HCT116 (cell line): ENCODE measurements around the gene ELP5. TPM values are rescaled to one million over a fixed set of nuclear protein-coding genes. Genes with fewer than 3 reads are reported as not detected.

Source experiments
- ATAC-seq: fragments of 200-7000 bp; cut with Tn5 transposase; 2 replicates; pipeline ENCODE4 v1.9.1; 2020; ENCODE audit warnings: mild to moderate bottlenecking, moderate library complexity
- BruUV-seq: library from RNA; stranded (reverse); fragments of 400-500 nt; replicated peaks from 2 replicates; lab custom pipeline; 2021; lab: Mats Ljungman, UMichigan
- CTCF ChIA-PET: fragments of 300-600 bp; sonication (Branson Sonifier 250); formaldehyde crosslinking; loops from one replicate; lab custom pipeline; 2021; ENCODE audit warnings: antibody characterized with exemption; lab: Charles Lee
- POLR2A ChIA-PET: fragments of 300-600, 350-600 bp; sonication (Branson Sonifier 250); formaldehyde crosslinking; loops from one replicate; lab custom pipeline; 2021; ENCODE audit warnings: antibody characterized with exemption; lab: Charles Lee
- RAD21 ChIA-PET, 2 experiments: fragments of 300-600 bp; sonication (Branson Sonifier 250); formaldehyde crosslinking; loops; one replicate each; lab custom pipeline; 2023; ENCODE audit warnings: low total read pairs in 2 of 2; ENCODE audit not compliant: uncharacterized antibody in 2 of 2, unreplicated experiment in 2 of 2, low non-redundant PET in 1 of 2; lab: Charles Lee
- DNase-seq: peaks from one replicate; pipeline ENCODE4 v3.0.0-alpha.2; 2010; ENCODE audit warnings: low read depth, low spot score
- H2AFZ ChIP-seq: fragments of 200-600 bp; shearing (Covaris generic), sonication (generic); 2 replicates; pipeline ENCODE4 v1.6.1; 2017; ENCODE audit warnings: low read depth, mixed run types, mixed read lengths, antibody characterized with exemption, low read length; ENCODE audit not compliant: poor library complexity, severe bottlenecking
- H3K27ac ChIP-seq: 2 replicates; pipeline ENCODE4 v1.5.1; 2012; ENCODE audit warnings: low read depth, low read length
- H3K27me3 ChIP-seq: fragments of 200-600 bp; sonication (generic); 2 replicates; pipeline ENCODE4 v1.6.1; 2016; ENCODE audit warnings: mixed run types, low read length, mixed read lengths; ENCODE audit not compliant: insufficient read depth
- H3K36me3 ChIP-seq, 2 experiments: fragments of 200-500 bp in 1 of 2; fragments of 200-600 bp in 1 of 2; sonication (Bioruptor generic) in 1 of 2; sonication (generic) in 1 of 2; 2 replicates each; pipeline versions ENCODE4 v1.5.1 to v1.6.1; 2014 to 2016; ENCODE audit warnings: low read length in 2 of 2, inconsistent platforms in 1 of 2, mixed read lengths in 1 of 2, mixed run types in 1 of 2; ENCODE audit not compliant: insufficient read depth in 2 of 2, control insufficient read depth in 1 of 2
- H3K4me1 ChIP-seq, 2 experiments: fragments of 200-600 bp in 1 of 2; sonication (generic) in 1 of 2; 2 replicates each; pipeline versions ENCODE4 v1.5.1 to v1.6.1; 2012 to 2017; ENCODE audit warnings: low read length in 2 of 2, inconsistent platforms in 1 of 2, mild to moderate bottlenecking in 1 of 2, mixed read lengths in 1 of 2, mixed run types in 1 of 2, moderate library complexity in 1 of 2; ENCODE audit not compliant: insufficient read depth in 2 of 2, control insufficient read depth in 1 of 2
- H3K4me2 ChIP-seq: fragments of 200-600 bp; sonication (generic); 2 replicates; pipeline ENCODE4 v1.6.1; 2017; ENCODE audit warnings: mixed run types, low read length, mixed read lengths
- H3K4me3 ChIP-seq, 2 experiments: fragments of 200-600 bp in 1 of 2; sonication (generic) in 1 of 2; replicated peaks in 1 of 2; 2 replicates each; pipeline ENCODE4 v1.5.1; 2011 to 2016; ENCODE audit warnings: low read length in 2 of 2, control low read depth in 1 of 2, low read depth in 1 of 2, mild to moderate bottlenecking in 1 of 2, mixed read lengths in 1 of 2, mixed run types in 1 of 2
- H3K79me2 ChIP-seq: fragments of 200-600 bp; sonication (generic); 2 replicates; pipeline ENCODE4 v1.6.1; 2017; ENCODE audit warnings: mild to moderate bottlenecking, mixed run types, low read length, moderate library complexity, mixed read lengths; ENCODE audit not compliant: insufficient read depth
- H3K9ac ChIP-seq: fragments of 200-600 bp; sonication (generic); 2 replicates; pipeline ENCODE4 v1.6.1; 2016; ENCODE audit warnings: low read length, mixed read lengths
- H3K9me2 ChIP-seq: fragments of 200-600 bp; sonication (generic), shearing (Covaris generic); 2 replicates; pipeline ENCODE4 v1.6.1; 2017; ENCODE audit warnings: mixed run types, mild to moderate bottlenecking, moderate library complexity; ENCODE audit not compliant: insufficient read depth
- H3K9me3 ChIP-seq, 2 experiments: fragments of 200-500 bp in 1 of 2; fragments of 200-600 bp in 1 of 2; sonication (Bioruptor generic) in 1 of 2; sonication (generic) in 1 of 2; 2 replicates each; pipeline ENCODE4 v1.6.1; 2014 to 2017; ENCODE audit warnings: low read length in 2 of 2, mixed read lengths in 2 of 2, inconsistent platforms in 1 of 2, low read depth in 1 of 2, mild to moderate bottlenecking in 1 of 2, mixed run types in 1 of 2, moderate library complexity in 1 of 2; ENCODE audit not compliant: control insufficient read depth in 1 of 2, insufficient read depth in 1 of 2
- H4K20me1 ChIP-seq: fragments of 200-600 bp; sonication (generic), shearing (Covaris generic); 2 replicates; pipeline ENCODE4 v1.6.1; 2017; ENCODE audit warnings: mixed run types, mild to moderate bottlenecking, moderate library complexity; ENCODE audit not compliant: insufficient read depth
- CBX3 ChIP-seq: IDR thresholded peaks from 2 replicates; pipeline ENCODE4 v1.6.1; 2012; ENCODE audit warnings: low read depth
- CTCF ChIP-seq, 3 experiments: fragments of 200-600 bp in 1 of 3; sonication (generic) in 1 of 3; IDR thresholded peaks in 2 of 3; conservative IDR thresholded peaks in 1 of 3; 2 replicates each; pipeline ENCODE4 v1.5.1; 2012 to 2017; ENCODE audit warnings: low read depth in 2 of 3, low read length in 2 of 3, antibody characterized with exemption in 1 of 3, borderline replicate concordance in 1 of 3, control low read depth in 1 of 3, mild to moderate bottlenecking in 1 of 3, mixed read lengths in 1 of 3, mixed run types in 1 of 3, moderate library complexity in 1 of 3; ENCODE audit not compliant: insufficient read depth in 1 of 3
- EGR1 ChIP-seq: IDR thresholded peaks from 2 replicates; pipeline ENCODE4 v1.6.1; 2012; ENCODE audit warnings: low read depth
- EZH2 ChIP-seq: fragments of 200-600 bp; sonication (generic); IDR thresholded peaks from 2 replicates; pipeline ENCODE4 v1.6.1; 2017; ENCODE audit warnings: antibody characterized with exemption, mixed run types
- EZH2phosphoT487 ChIP-seq: fragments of 200-600 bp; IDR thresholded peaks from 2 replicates; pipeline ENCODE4 v1.6.1; 2018; ENCODE audit warnings: antibody characterized with exemption, borderline replicate concordance
- FOSL1 ChIP-seq: IDR thresholded peaks from 2 replicates; pipeline ENCODE4 v1.6.1; 2012; ENCODE audit warnings: low read depth
- JUND ChIP-seq: IDR thresholded peaks from 2 replicates; pipeline ENCODE4 v1.6.1; 2012
- MAX ChIP-seq: IDR thresholded peaks from 2 replicates; pipeline ENCODE4 v1.6.1; 2012
- POLR2A ChIP-seq: IDR thresholded peaks from 2 replicates; pipeline ENCODE4 v1.7.0; 2011; ENCODE audit warnings: borderline replicate concordance; ENCODE audit not compliant: insufficient read depth, insufficient read length; ENCODE audit errors: extremely low read depth
- POLR2AphosphoS5 ChIP-seq: IDR thresholded peaks from 2 replicates; pipeline ENCODE4 v1.6.1; 2011; ENCODE audit warnings: mild to moderate bottlenecking, low read depth, low read length, moderate library complexity
- SIN3A ChIP-seq: IDR thresholded peaks from 2 replicates; pipeline ENCODE4 v1.6.1; 2012; ENCODE audit warnings: low read depth
- SP1 ChIP-seq: IDR thresholded peaks from 2 replicates; pipeline ENCODE4 v1.6.1; 2012; ENCODE audit warnings: low read depth
- YY1 ChIP-seq: IDR thresholded peaks from 2 replicates; pipeline ENCODE4 v1.6.1; 2011; ENCODE audit warnings: low read length, low read depth, moderate library complexity, mild to moderate bottlenecking; ENCODE audit not compliant: insufficient replicate concordance; ENCODE audit errors: extremely low read depth
- intact Hi-C: fragments of 100-400 bp; cut with micrococcal nuclease; formaldehyde crosslinking; loops from 2 replicates; pipeline ENCODE4 v1.10.0; 2022
- total RNA-seq: library from RNA; stranded (reverse); gene quantifications from one replicate; pipeline ENCODE4 v1.2.1, GENCODE V29; 2021; ENCODE audit not compliant: unreplicated experiment
- TF ChIP-seq, protein P1 (sequence below): IDR thresholded peaks from 2 replicates; pipeline ENCODE4 v1.6.1; 2011; ENCODE audit warnings: mild to moderate bottlenecking, low read length, moderate library complexity; ENCODE audit not compliant: insufficient replicate concordance; ENCODE audit errors: extremely low read depth

ELP5 gene
- total RNA-seq, 1 experiment from 2014 or later: 81.7 TPM

GRCh38 chr17:7262192-7262934 lies 10.3 kb downstream of the ELP5 start, which contains the start of gene CLDN7:
Gene CLDN7 (minus strand): TSS chr17:7262478. CDS start chr17:7262043, 435 bp downstream.
- intact Hi-C loops: loop anchor here (1.0 to 10.0 kb wide), 4 partner anchors 10 to 172 kb away; partner anchors contain the start of genes ELP5, FGF11, SLC2A4 and TMEM102
- POLR2A ChIA-PET: interaction anchor here (1.1 to 1.6 kb wide), 3 partner anchors 18 to 72 kb away, joined by 3 to 7 read pairs (median 6); partner anchors contain the start of gene SLC2A4
- Histone ChIP-seq H3K4me1 (peaks cover 42 to 70% of the 10 kb centered on the region in 2 experiments), H3K4me3 (peak within 1 kb of the TSS; percentile 98 to 99), H3K9me2 (no peaks in the 10 kb centered on the region), H3K36me3 (peaks cover 9 to 21% of the 10 kb centered on the region in 2 experiments), H3K4me2 (peak within 1 kb of the TSS; percentile 90), H4K20me1 (peaks cover 5% of the 10 kb centered on the region; the same call in 1 of the 2 replicates), H3K27me3 (no peaks in the 10 kb centered on the region), H3K9ac (peak within 1 kb of the TSS; percentile 99), H3K9me3 (no peaks in the 10 kb centered on the region), H3K27ac (peak within 1 kb of the TSS; percentile 94), H2AFZ (no peak within 1 kb of the TSS), H3K79me2 (peaks cover 48% of the 10 kb centered on the region)
- TF ChIP-seq FOSL1 (no peak), MAX (peak; percentile 86), SIN3A (peak; percentile 98), CBX3 (no peak), EGR1 (peak; percentile 78), EZH2 (no peak), CTCF (IDR thresholded peaks at IDR 0.05 in 2 of 3, conservative IDR thresholded peaks at IDR 0.05 in 1 of 3; ENCODE audit: borderline replicate concordance in 1 of 3, insufficient read depth in 1 of 3, low read depth in 2 of 3, low read length in 2 of 3) (peak in 2 of 3 experiments; percentile 25 to 42; a peak in 2 of 6 replicates), JUND (peak; percentile 55), POLR2AphosphoS5 (peak; percentile 100), POLR2A (peak; percentile 96), EZH2phosphoT487 (no peak), YY1 (peak; percentile 25), SP1 (peak; percentile 88)
- TF ChIP-seq, protein P1, sequence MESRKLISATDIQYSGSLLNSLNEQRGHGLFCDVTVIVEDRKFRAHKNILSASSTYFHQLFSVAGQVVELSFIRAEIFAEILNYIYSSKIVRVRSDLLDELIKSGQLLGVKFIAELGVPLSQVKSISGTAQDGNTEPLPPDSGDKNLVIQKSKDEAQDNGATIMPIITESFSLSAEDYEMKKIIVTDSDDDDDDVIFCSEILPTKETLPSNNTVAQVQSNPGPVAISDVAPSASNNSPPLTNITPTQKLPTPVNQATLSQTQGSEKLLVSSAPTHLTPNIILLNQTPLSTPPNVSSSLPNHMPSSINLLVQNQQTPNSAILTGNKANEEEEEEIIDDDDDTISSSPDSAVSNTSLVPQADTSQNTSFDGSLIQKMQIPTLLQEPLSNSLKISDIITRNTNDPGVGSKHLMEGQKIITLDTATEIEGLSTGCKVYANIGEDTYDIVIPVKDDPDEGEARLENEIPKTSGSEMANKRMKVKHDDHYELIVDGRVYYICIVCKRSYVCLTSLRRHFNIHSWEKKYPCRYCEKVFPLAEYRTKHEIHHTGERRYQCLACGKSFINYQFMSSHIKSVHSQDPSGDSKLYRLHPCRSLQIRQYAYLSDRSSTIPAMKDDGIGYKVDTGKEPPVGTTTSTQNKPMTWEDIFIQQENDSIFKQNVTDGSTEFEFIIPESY: no peak
- CTCF ChIA-PET: no interaction called here
- RAD21 ChIA-PET: no interaction called here
- DNase-seq: peak; percentile 93
- peak; percentile 62 for ATAC-seq
- no TSS peak for BruUV-seq
